Astrocyte (in vitro differentiated cells and primary cell): ENCODE results near the gene ROR2. TPM values are rescaled to one million over a fixed set of nuclear protein-coding genes. Genes with fewer than 3 reads are reported as not detected.
A peak's percentile ranks its signal among the peaks of the same experiment; 100 is the strongest.

Experiments used
- DNase-seq: peaks from one replicate; pipeline ENCODE4 v3.0.0-alpha.2; 2010; ENCODE audit warnings: low read depth
- FAIRE-seq: peaks from 2 replicates; lab custom pipeline; 2011; peaks lifted over from hg19 to GRCh38; lab: Jason Lieb, UNC
- H2AFZ ChIP-seq: 2 replicates; pipeline ENCODE4 v1.6.0; 2012; ENCODE audit warnings: low read depth, low read length, inconsistent platforms
- H3K27ac ChIP-seq: 2 replicates; pipeline ENCODE4 v1.5.1; 2011; ENCODE audit warnings: low read depth, low read length, inconsistent platforms
- H3K27me3 ChIP-seq: 2 replicates; pipeline ENCODE4 v1.6.0; 2011; ENCODE audit warnings: low read length, inconsistent platforms; ENCODE audit not compliant: insufficient read depth
- H3K36me3 ChIP-seq: 2 replicates; pipeline ENCODE4 v1.5.1; 2011; ENCODE audit warnings: low read length, inconsistent platforms; ENCODE audit not compliant: insufficient read depth
- H3K4me1 ChIP-seq: 2 replicates; pipeline ENCODE4 v1.5.1; 2011; ENCODE audit warnings: low read length, inconsistent platforms; ENCODE audit not compliant: insufficient read depth
- H3K4me2 ChIP-seq: 2 replicates; pipeline ENCODE4 v1.6.0; 2012; ENCODE audit warnings: low read length, inconsistent platforms
- H3K4me3 ChIP-seq: 2 replicates; pipeline ENCODE4 v1.5.1; 2011; ENCODE audit warnings: low read depth, mild to moderate bottlenecking, low read length, inconsistent platforms; ENCODE audit not compliant: insufficient read depth
- H3K79me2 ChIP-seq: 2 replicates; pipeline ENCODE4 v1.6.0; 2012; ENCODE audit warnings: mild to moderate bottlenecking, low read length, inconsistent platforms; ENCODE audit not compliant: insufficient read depth
- H3K9ac ChIP-seq: 2 replicates; pipeline ENCODE4 v1.6.0; 2012; ENCODE audit warnings: mild to moderate bottlenecking, low read length, inconsistent platforms
- H3K9me3 ChIP-seq: 2 replicates; pipeline ENCODE4 v1.5.1; 2012; ENCODE audit warnings: low read depth, mild to moderate bottlenecking, low read length, inconsistent platforms; ENCODE audit not compliant: insufficient read depth
- H4K20me1 ChIP-seq: 2 replicates; pipeline ENCODE4 v1.6.0; 2012; ENCODE audit warnings: low read length, inconsistent platforms; ENCODE audit not compliant: insufficient read depth
- H3K27ac Mint-ChIP-seq: one replicate; pipeline ENCODE4 v1.8.0; 2021; ENCODE audit warnings: mild to moderate bottlenecking, mixed read lengths; ENCODE audit not compliant: unreplicated experiment
- H3K27me3 Mint-ChIP-seq: one replicate; pipeline ENCODE4 v1.8.0; 2021; ENCODE audit warnings: low read depth, mixed read lengths; ENCODE audit not compliant: unreplicated experiment
- H3K36me3 Mint-ChIP-seq: one replicate; pipeline ENCODE4 v1.8.0; 2021; ENCODE audit warnings: low read depth, mixed read lengths; ENCODE audit not compliant: unreplicated experiment
- H3K4me1 Mint-ChIP-seq: one replicate; pipeline ENCODE4 v1.8.0; 2021; ENCODE audit warnings: low read depth, mixed read lengths; ENCODE audit not compliant: unreplicated experiment
- H3K4me3 Mint-ChIP-seq: one replicate; pipeline ENCODE4 v1.8.0; 2021; ENCODE audit warnings: mild to moderate bottlenecking, moderate library complexity, mixed read lengths; ENCODE audit not compliant: unreplicated experiment
- H3K9me3 Mint-ChIP-seq: one replicate; pipeline ENCODE4 v1.8.0; 2021; ENCODE audit warnings: mild to moderate bottlenecking, mixed read lengths; ENCODE audit not compliant: unreplicated experiment
- EZH2 ChIP-seq: IDR thresholded peaks from 2 replicates; pipeline ENCODE4 v1.6.1; 2012; ENCODE audit warnings: mild to moderate bottlenecking, low read length, inconsistent platforms; ENCODE audit not compliant: insufficient read depth
- total RNA-seq: library from RNA; stranded (reverse); gene quantifications from 2 replicates; pipeline ENCODE4 v1.2.1, GENCODE V29; 2021
- TF ChIP-seq, protein P1 (sequence below): IDR thresholded peaks from 2 replicates; pipeline ENCODE4 v1.5.1; 2011; ENCODE audit warnings: low read depth, mild to moderate bottlenecking, inconsistent platforms, low read length, moderate library complexity; ENCODE audit not compliant: insufficient read depth

ROR2 gene
- total RNA-seq, 1 donor from 2014 or later: 4.9 TPM

GRCh38 chr9:91817493-91818224 lies 132.4 kb downstream of the ROR2 start:
- Histone ChIP-seq H3K4me3 (peak overlapping the region; percentile 24), H2AFZ (peak overlapping the region; percentile 49), H3K27me3 (peaks cover 36% of the 10 kb centered on the region), H3K4me2 (peak overlapping the region; percentile 85), H3K27ac (no peak overlapping the region), H3K9ac (peak overlapping the region; percentile 46), H3K79me2 (no peaks in the 10 kb centered on the region), H3K36me3 (no peaks in the 10 kb centered on the region), H3K4me1 (peaks cover 11% of the 10 kb centered on the region), H3K9me3 (peaks cover 5% of the 10 kb centered on the region), H4K20me1 (no peaks in the 10 kb centered on the region)
- Mint-ChIP-seq H3K27me3 (no peaks in the 10 kb centered on the region), H3K36me3 (peaks cover 4% of the 10 kb centered on the region), H3K4me3 (no peak overlapping the region), H3K27ac (no peak overlapping the region), H3K4me1 (peaks cover 8% of the 10 kb centered on the region), H3K9me3 (peaks cover 8% of the 10 kb centered on the region)
- TF ChIP-seq EZH2: no peak
- TF ChIP-seq, protein P1, sequence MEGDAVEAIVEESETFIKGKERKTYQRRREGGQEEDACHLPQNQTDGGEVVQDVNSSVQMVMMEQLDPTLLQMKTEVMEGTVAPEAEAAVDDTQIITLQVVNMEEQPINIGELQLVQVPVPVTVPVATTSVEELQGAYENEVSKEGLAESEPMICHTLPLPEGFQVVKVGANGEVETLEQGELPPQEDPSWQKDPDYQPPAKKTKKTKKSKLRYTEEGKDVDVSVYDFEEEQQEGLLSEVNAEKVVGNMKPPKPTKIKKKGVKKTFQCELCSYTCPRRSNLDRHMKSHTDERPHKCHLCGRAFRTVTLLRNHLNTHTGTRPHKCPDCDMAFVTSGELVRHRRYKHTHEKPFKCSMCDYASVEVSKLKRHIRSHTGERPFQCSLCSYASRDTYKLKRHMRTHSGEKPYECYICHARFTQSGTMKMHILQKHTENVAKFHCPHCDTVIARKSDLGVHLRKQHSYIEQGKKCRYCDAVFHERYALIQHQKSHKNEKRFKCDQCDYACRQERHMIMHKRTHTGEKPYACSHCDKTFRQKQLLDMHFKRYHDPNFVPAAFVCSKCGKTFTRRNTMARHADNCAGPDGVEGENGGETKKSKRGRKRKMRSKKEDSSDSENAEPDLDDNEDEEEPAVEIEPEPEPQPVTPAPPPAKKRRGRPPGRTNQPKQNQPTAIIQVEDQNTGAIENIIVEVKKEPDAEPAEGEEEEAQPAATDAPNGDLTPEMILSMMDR: no peak
- DNase-seq (peak; percentile 59), FAIRE-seq (no peak)

DNA sequence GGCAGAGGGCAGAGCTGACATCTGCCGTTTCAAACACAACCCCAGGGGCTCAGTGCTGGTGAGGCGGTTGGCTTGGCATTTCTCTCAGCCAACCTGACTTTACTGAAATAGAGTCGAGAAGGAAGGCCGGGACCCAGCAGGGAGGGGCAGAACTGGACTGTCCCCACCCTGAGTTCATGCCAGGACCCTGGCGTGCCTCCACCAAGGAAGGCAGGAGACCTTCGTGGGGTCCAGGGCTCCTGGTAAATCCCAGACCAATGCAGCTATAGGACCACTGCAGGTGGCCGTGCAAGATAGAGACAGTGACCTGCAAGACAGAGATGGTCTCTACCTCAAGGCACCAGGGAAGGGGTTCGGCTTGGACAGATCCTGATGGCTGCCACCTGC lies 132.9 kb downstream of the ROR2 start:
- Mint-ChIP-seq H3K4me1 (peaks cover 8% of the 10 kb centered on the region), H3K36me3 (peaks cover 3% of the 10 kb centered on the region), H3K9me3 (peaks cover 6% of the 10 kb centered on the region), H3K27me3 (no peaks in the 10 kb centered on the region), H3K27ac (no peak overlapping the region), H3K4me3 (no peak overlapping the region)
- no peak overlapping the region for H3K4me3 ChIP-seq
- no peaks in the 10 kb centered on the region for H3K79me2 ChIP-seq
- TF ChIP-seq, protein P1: no peak
- TF ChIP-seq EZH2: no peak
- H3K9ac ChIP-seq: no peak overlapping the region
- H3K36me3 ChIP-seq: no peaks in the 10 kb centered on the region
- peaks cover 33% of the 10 kb centered on the region for H3K27me3 ChIP-seq
- peak overlapping the region; percentile 85 for H3K4me2 ChIP-seq
- FAIRE-seq (no peak), DNase-seq (no peak)
- H2AFZ ChIP-seq: peak overlapping the region; percentile 49
- no peaks in the 10 kb centered on the region for H4K20me1 ChIP-seq
- peaks cover 11% of the 10 kb centered on the region for H3K4me1 ChIP-seq
- H3K27ac ChIP-seq: no peak overlapping the region
- peaks cover 4% of the 10 kb centered on the region for H3K9me3 ChIP-seq

- TF ChIP-seq, protein P1: no peak
- TF ChIP-seq EZH2: no peak
- Histone ChIP-seq H3K36me3 (no peaks in the 10 kb centered on the region), H3K27me3 (peaks cover 26% of the 10 kb centered on the region), H3K4me2 (no peak overlapping the region), H3K9me3 (no peaks in the 10 kb centered on the region), H3K4me3 (no peak overlapping the region), H3K79me2 (no peaks in the 10 kb centered on the region), H3K9ac (no peak overlapping the region), H4K20me1 (no peaks in the 10 kb centered on the region), H3K27ac (no peak overlapping the region), H2AFZ (no peak overlapping the region), H3K4me1 (peaks cover 11% of the 10 kb centered on the region)
- DNase-seq (no peak), FAIRE-seq (no peak)
- Mint-ChIP-seq H3K36me3 (peaks cover 1% of the 10 kb centered on the region), H3K27ac (no peak overlapping the region), H3K4me1 (peaks cover 8% of the 10 kb centered on the region), H3K9me3 (peaks cover 2% of the 10 kb centered on the region), H3K4me3 (no peak overlapping the region), H3K27me3 (no peaks in the 10 kb centered on the region)
Observed at GRCh38 chr9:91816356-91816755, 133.7 kb downstream of the ROR2 start.
